Mucosa of stomach (tissue), 1 donor: ENCODE results near the gene TRPV6.

Experiments
- H3K27me3 ChIP-seq: one replicate; pipeline ENCODE4 v1.7.0; 2013; ENCODE audit warnings: mild to moderate bottlenecking, low read length; ENCODE audit not compliant: control insufficient read depth, insufficient read depth
- H3K36me3 ChIP-seq: one replicate; pipeline ENCODE4 v1.7.0; 2013; ENCODE audit warnings: low read length; ENCODE audit not compliant: control insufficient read depth, insufficient read depth
- H3K4me1 ChIP-seq: one replicate; pipeline ENCODE4 v1.7.0; 2013; ENCODE audit warnings: mild to moderate bottlenecking, low read length; ENCODE audit not compliant: control insufficient read depth, insufficient read depth
- H3K4me3 ChIP-seq: one replicate; pipeline ENCODE4 v1.7.0; 2013; ENCODE audit warnings: low read length
- H3K9ac ChIP-seq: one replicate; pipeline ENCODE4 v1.7.0; 2013; ENCODE audit warnings: mild to moderate bottlenecking, low read length, moderate library complexity
- H3K9me3 ChIP-seq: one replicate; pipeline ENCODE4 v1.7.0; 2013; ENCODE audit warnings: mild to moderate bottlenecking, low read length, moderate library complexity; ENCODE audit not compliant: control insufficient read depth
- donor health status: Pancreatic carcinoma.

TRPV6 gene

DNA sequence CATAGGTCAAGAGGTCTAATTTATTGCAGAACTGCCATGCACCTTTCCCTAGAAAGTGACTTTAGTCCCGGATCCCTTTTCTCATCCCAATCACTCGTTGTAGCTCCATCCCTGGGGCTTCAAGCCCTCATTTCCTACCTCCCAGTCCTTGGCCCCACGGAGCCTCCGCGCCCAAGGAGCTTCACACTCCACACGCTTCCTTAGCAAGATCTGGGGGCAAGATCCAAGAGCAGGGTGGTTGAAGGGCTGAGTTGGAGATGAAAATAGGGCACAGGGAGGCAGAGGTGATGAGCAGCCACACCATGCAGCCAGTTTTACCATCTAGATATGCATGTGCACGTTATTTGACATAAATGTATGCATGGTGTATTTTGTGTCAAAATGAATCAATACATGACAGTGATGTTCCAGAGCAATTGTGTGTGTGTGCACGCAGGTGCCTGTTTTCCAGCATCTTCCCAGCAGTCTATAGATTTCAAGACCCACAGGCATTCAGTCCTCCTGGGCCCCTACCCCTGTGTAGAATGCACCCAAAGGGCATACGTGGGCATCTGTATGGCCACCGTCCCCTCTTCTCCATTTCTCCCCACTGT, 6.0 kb upstream of the TRPV6 start:
- H3K4me1 ChIP-seq = no peaks in the 10 kb centered on the region
- peaks cover 3% of the 10 kb centered on the region for H3K27me3 ChIP-seq
- no peaks in the 10 kb centered on the region for H3K9me3 ChIP-seq
- no peaks in the 10 kb centered on the region for H3K36me3 ChIP-seq
- H3K4me3 ChIP-seq = no peak overlapping the region
- no peak overlapping the region for H3K9ac ChIP-seq

DNA sequence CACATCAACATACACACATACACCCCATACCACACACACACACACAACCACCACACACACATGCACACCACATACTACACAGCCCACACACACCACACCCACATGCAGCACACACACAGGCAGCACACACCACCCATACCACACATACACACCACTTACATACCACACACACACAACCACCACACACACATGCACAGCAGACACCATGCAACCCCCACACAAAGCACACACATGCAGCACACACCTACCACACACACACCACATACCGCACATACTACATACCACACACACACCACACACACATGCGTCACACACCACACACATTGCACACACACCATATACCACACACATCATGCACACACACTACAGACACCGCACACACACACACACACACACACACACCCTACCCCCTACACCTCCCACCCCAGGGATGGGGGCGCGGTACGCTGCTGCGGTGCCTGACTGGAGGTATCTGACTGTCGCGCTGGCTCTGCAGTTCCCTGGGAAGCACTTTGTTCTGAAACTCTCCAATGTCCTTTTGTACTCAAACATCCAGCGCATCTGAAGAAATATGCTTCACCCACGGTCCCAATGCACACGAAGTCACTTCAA, 5.4 kb upstream of the TRPV6 start:
- Histone ChIP-seq H3K4me3 (no peak overlapping the region), H3K9ac (no peak overlapping the region), H3K36me3 (no peaks in the 10 kb centered on the region), H3K4me1 (peaks cover under 1% of the 10 kb centered on the region), H3K9me3 (no peaks in the 10 kb centered on the region), H3K27me3 (no peaks in the 10 kb centered on the region)

DNA sequence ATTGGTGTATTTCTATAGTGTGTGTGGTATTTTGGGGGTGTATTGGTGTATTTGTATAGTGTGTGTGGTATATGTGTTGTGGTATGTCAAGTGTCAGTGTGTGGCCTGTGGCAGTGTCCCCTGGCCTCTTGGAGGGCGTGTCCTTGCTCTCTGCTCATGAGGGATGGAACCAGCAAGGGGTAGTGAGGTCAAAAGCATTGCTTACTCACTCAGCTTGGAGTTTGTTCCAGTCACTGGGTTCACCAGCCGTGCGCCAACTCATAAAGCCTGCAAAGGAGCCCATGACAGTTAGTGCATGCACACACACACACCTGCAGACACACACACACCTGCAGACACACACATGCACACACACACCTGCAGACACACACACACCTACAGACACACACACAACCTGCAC, 4.3 kb upstream of the TRPV6 start:
- Histone ChIP-seq H3K27me3 (no peaks in the 10 kb centered on the region), H3K9me3 (no peaks in the 10 kb centered on the region), H3K4me3 (no peak overlapping the region), H3K9ac (no peak overlapping the region), H3K4me1 (peaks cover 10% of the 10 kb centered on the region), H3K36me3 (no peaks in the 10 kb centered on the region)

DNA sequence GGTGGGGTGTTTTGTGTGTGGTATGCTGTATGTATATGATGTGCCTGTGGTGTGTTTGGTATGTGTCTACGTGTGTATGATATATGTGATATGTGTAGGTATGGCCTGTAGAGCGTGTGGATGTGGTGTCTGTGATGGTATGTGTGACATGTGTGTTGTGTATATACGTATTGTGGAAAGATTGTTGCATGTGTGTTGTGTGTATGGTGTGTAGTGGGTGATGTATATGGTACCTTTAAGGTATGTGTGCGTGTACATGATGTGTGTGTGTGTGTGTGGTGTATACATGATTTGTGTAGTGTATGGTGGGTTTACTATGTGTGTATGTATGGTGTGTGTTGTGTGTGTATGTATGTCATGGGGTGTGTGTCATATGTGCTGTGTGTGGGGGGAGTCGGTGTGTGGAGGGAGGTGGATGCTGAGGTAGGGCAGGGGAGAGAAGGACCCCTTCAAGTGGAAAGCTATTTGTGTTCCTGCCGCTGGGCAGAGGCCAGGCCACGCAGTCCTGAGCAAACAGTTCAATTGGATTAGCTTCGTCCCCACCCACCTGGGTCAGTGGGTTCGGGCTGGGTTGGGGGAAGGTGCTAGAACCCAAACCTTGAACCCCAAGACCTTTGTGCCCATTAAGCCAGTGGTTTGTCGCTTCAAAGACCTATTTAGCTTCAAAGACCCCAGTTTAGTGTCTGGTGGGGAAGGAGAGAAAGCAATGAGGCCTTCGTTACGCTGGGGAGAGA, 1.9 kb upstream of the TRPV6 start:
- Histone ChIP-seq H3K4me1 (peaks cover 10% of the 10 kb centered on the region), H3K36me3 (no peaks in the 10 kb centered on the region), H3K9ac (no peak overlapping the region)

DNA sequence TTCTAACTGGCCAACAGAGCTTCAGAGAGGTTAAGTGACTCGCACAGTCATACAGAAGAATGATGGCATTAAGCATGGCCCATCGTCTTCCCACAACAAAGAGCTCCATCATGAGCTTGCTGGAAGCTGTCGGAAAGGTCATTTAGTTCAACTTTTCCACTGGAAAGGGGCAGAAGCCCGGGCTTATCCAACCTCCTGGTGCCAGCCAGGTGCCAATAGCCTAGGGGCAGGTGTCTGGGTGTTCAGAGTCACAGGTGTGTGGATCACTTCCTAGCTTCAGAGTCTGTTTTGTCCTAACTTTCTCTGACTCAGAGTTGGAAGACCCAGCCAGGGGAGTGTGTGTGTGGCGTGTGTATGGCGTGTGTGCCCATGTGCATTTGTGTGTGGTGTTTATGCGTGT, 1.3 kb upstream of the TRPV6 start:
- no peak overlapping the region for H3K9ac ChIP-seq
- H3K4me1 ChIP-seq = peaks cover 10% of the 10 kb centered on the region
- no peak overlapping the region for H3K4me3 ChIP-seq
- no peaks in the 10 kb centered on the region for H3K36me3 ChIP-seq
- peaks cover 5% of the 10 kb centered on the region for H3K27me3 ChIP-seq
- no peaks in the 10 kb centered on the region for H3K9me3 ChIP-seq

More for the DNA sequence above, 1.9 kb upstream of the TRPV6 start:
- peaks cover 5% of the 10 kb centered on the region for H3K27me3 ChIP-seq
- no peaks in the 10 kb centered on the region for H3K9me3 ChIP-seq
- no peak overlapping the region for H3K4me3 ChIP-seq

DNA sequence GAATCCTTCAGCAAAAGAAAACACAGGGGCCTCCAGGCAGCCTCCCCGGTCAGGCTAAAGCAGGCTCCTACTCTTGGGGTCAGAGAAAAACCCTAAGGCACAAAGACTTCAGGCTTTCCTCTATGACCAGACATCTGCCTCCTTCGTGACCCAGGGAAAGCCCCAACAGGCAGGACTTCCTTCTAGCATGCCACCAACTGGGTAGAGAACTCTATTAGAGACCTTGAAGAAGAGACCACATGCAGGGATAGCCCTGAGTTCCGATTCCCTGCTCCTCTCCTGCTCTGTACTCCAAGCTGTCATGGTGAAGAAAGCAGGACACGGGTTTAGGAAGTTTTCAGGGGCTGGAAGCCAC, 1.3 kb downstream of the TRPV6 start:
- H3K9me3 ChIP-seq = no peaks in the 10 kb centered on the region
- H3K4me3 ChIP-seq = no peak overlapping the region
- no peaks in the 10 kb centered on the region for H3K36me3 ChIP-seq
- H3K27me3 ChIP-seq = peaks cover 20% of the 10 kb centered on the region
- H3K4me1 ChIP-seq = peaks cover 10% of the 10 kb centered on the region
- H3K9ac ChIP-seq = no peak overlapping the region

DNA sequence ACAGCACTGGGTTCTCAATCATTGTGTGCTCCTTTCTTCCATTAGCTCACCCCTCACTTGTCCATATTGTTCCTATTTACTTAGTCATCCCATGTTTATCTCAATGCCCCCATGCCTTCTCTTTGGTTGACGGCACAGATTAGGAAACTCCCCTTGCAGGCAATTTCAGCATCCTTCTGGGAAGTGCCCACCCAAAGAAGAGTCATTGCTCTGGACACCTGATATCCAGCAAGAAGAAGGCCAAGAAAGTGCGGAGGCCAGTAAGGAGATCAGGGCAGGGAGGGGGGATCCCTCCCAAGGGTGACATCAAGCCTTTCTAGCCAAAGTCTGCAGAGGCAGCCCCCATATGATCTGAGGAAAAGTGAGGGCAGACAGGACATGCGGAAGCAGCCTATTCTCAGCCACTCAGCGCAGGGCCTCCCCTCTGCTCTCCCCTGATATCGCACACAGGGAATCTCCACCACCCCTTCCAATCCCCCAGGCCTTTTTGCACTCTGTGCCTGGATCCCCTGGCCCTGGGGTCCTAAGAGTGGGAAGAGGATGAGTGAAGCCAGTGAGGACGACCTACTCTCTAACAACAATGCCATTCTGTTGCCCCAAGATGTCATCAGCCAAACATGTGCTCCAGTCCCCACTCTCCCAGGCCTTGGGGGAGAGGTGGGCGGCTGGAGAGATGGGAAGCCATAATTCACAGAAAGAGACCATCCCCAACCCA, 1.8 kb downstream of the TRPV6 start:
- no peaks in the 10 kb centered on the region for H3K9me3 ChIP-seq
- no peaks in the 10 kb centered on the region for H3K36me3 ChIP-seq
- H3K4me1 ChIP-seq = peaks cover 10% of the 10 kb centered on the region
- H3K9ac ChIP-seq = no peak overlapping the region
- peaks cover 20% of the 10 kb centered on the region for H3K27me3 ChIP-seq
- H3K4me3 ChIP-seq = no peak overlapping the region

GRCh38 chr7:142883145-142883544, 2.4 kb downstream of the TRPV6 start:
- Histone ChIP-seq H3K27me3 (peaks cover 20% of the 10 kb centered on the region), H3K9ac (no peak overlapping the region), H3K4me1 (peaks cover 10% of the 10 kb centered on the region), H3K36me3 (no peaks in the 10 kb centered on the region), H3K4me3 (no peak overlapping the region), H3K9me3 (no peaks in the 10 kb centered on the region)

DNA sequence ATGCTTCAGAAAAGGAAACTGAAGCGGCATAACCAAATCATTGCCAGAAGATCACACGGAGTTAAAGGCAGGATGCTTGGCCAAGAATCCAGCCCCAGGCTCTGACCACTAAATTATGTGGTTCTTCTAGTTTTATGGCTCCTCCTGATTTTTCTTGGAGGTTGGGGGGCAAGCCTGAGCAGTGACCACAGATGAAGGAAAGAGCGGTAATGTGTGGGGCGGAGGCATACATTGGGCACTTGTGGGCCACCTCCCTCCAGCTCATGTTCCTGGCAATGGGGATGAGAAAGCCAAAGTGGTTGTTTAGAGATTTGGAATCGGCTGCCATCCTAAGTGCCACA, 3.2 kb downstream of the TRPV6 start:
- no peak overlapping the region for H3K4me3 ChIP-seq
- H3K27me3 ChIP-seq = peaks cover 20% of the 10 kb centered on the region
- H3K9ac ChIP-seq = no peak overlapping the region
- peaks cover 10% of the 10 kb centered on the region for H3K4me1 ChIP-seq
- H3K36me3 ChIP-seq = no peaks in the 10 kb centered on the region
- H3K9me3 ChIP-seq = no peaks in the 10 kb centered on the region

- H3K9me3 ChIP-seq = no peaks in the 10 kb centered on the region
- no peak overlapping the region for H3K9ac ChIP-seq
- peaks cover 10% of the 10 kb centered on the region for H3K4me1 ChIP-seq
- H3K27me3 ChIP-seq = peaks cover 20% of the 10 kb centered on the region
- H3K36me3 ChIP-seq = no peaks in the 10 kb centered on the region
- no peak overlapping the region for H3K4me3 ChIP-seq
These were observed 3.8 kb downstream of the TRPV6 start for GRCh38 chr7:142881586-142882337.

- Histone ChIP-seq H3K27me3 (peaks cover 20% of the 10 kb centered on the region), H3K36me3 (no peaks in the 10 kb centered on the region)
These were observed 4.6 kb downstream of the TRPV6 start for GRCh38 chr7:142880876-142881505.

More at GRCh38 chr7:142880876-142881505, 4.6 kb downstream of the TRPV6 start:
- H3K4me1 ChIP-seq = peaks cover 10% of the 10 kb centered on the region
- no peaks in the 10 kb centered on the region for H3K9me3 ChIP-seq
- no peak overlapping the region for H3K4me3 ChIP-seq
- no peak overlapping the region for H3K9ac ChIP-seq
